AG04449 (cell line): ENCODE results near the gene ALOX5AP.

Experiments
- CTCF ChIA-PET: fragments of 350-600 bp; formaldehyde crosslinking; extraction: SDS; loops from one replicate; lab custom pipeline; 2021; ENCODE audit warnings: antibody characterized with exemption; lab: Yijun Ruan, JAX
- POLR2A ChIA-PET: fragments of 400-600, 350-600 bp; formaldehyde crosslinking; extraction: SDS; loops from one replicate; lab custom pipeline; 2020; ENCODE audit warnings: antibody characterized with exemption, inconsistent platforms; lab: Yijun Ruan, JAX
- DNase-seq: peaks from one replicate; pipeline ENCODE4 v3.0.0-alpha.2; 2010; ENCODE audit warnings: low read depth, low spot score
- H3K4me3 ChIP-seq: 2 replicates; pipeline ENCODE4 v1.5.1; 2011; ENCODE audit warnings: low read depth, mild to moderate bottlenecking, control low read depth, low read length
- CTCF ChIP-seq: IDR thresholded peaks from one replicate; pipeline ENCODE4 v1.5.1; 2011; ENCODE audit warnings: mild to moderate bottlenecking, moderate library complexity, low read length, control low read depth, inconsistent platforms; ENCODE audit not compliant: insufficient read depth; ENCODE audit errors: missing control alignments

The ALOX5AP gene

GRCh38 chr13:30700364-30700763, 35.0 kb upstream of the ALOX5AP start:
- ChIA-PET CTCF (no interaction called here), POLR2A (no interaction called here)
- TF ChIP-seq CTCF: no peak

GRCh38 chr13:30702006-30702405, 33.3 kb upstream of the ALOX5AP start:
- H3K4me3 ChIP-seq: no peak overlapping the region
- CTCF ChIA-PET: no interaction called here
- POLR2A ChIA-PET: no interaction called here
- no peak for TF ChIP-seq CTCF
- no peak for DNase-seq

More at GRCh38 chr13:30700364-30700763, 35.0 kb upstream of the ALOX5AP start:
- no peak overlapping the region for H3K4me3 ChIP-seq
- DNase-seq: no peak

- no peak overlapping the region for H3K4me3 ChIP-seq
- POLR2A ChIA-PET: interaction anchor here (0.7 kb wide), 1 partner anchor 36 kb away, joined by 3 read pairs; no protein-coding TSS in a partner anchor
- CTCF ChIA-PET: interaction anchor here (1.0 to 1.9 kb wide), 3 partner anchors 10 to 83 kb away, joined by 3 to 5 read pairs (median 4); no protein-coding TSS in a partner anchor
- DNase-seq: no peak
- TF ChIP-seq CTCF: no peak
These were observed 30.7 kb upstream of the ALOX5AP start for GRCh38 chr13:30704596-30704995.

- DNase-seq: no peak
- no peak overlapping the region for H3K4me3 ChIP-seq
- ChIA-PET CTCF (interaction anchor here (0.7 to 1.9 kb wide), 4 partner anchors 9 to 84 kb away, joined by 3 to 5 read pairs (median 4); no protein-coding TSS in a partner anchor), POLR2A (no interaction called here)
- TF ChIP-seq CTCF: no peak
These were observed 29.7 kb upstream of the ALOX5AP start for GRCh38 chr13:30705680-30706079.

GRCh38 chr13:30708541-30708940, 26.8 kb upstream of the ALOX5AP start:
- CTCF ChIA-PET: interaction anchor here (1.0 to 1.5 kb wide), 3 partner anchors 12 to 97 kb away, joined by 3 read pairs; no protein-coding TSS in a partner anchor
- POLR2A ChIA-PET: no interaction called here
- no peak for DNase-seq
- no peak overlapping the region for H3K4me3 ChIP-seq
- TF ChIP-seq CTCF: no peak

GRCh38 chr13:30710442-30710841, 24.9 kb upstream of the ALOX5AP start:
- POLR2A ChIA-PET: no interaction called here
- H3K4me3 ChIP-seq: no peak overlapping the region
- DNase-seq: no peak
- CTCF ChIA-PET: interaction anchor here (1.4 kb wide), 1 partner anchor 334 kb away, joined by 3 read pairs; no protein-coding TSS in a partner anchor
- TF ChIP-seq CTCF: no peak
